Measurements from ENCODE around the gene ITGA7.
A peak's percentile ranks its signal among the peaks of the same experiment; 100 is the strongest.

The ITGA7 gene

DNA sequence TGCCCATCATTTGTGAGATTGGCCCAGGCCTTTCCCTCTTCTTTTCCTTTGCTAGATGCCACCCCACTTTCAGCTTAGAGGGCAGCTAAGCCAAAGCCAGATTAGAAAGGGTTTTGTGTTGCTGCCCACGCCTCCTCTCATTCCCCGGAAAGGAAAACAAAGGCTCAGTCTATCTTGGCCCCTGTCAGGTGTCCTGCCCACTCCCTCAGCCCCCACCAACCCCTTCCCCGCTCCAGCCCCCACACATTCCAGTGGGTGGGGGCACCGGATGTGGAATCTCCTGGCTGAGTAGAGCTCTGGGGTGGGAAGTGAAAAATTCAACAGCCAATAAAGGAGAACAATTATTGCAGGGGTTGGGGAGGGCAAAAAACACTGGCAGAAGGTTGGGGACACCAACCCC is 10.3 kb upstream of the ITGA7 start:
- no peak for DNase-seq

- no peak for DNase-seq
Measured at GRCh38 chr12:55717011-55718007, 9.6 kb upstream of the ITGA7 start.

- DNase-seq = no peak
Measured at GRCh38 chr12:55716582-55716957, 8.9 kb upstream of the ITGA7 start.

DNA sequence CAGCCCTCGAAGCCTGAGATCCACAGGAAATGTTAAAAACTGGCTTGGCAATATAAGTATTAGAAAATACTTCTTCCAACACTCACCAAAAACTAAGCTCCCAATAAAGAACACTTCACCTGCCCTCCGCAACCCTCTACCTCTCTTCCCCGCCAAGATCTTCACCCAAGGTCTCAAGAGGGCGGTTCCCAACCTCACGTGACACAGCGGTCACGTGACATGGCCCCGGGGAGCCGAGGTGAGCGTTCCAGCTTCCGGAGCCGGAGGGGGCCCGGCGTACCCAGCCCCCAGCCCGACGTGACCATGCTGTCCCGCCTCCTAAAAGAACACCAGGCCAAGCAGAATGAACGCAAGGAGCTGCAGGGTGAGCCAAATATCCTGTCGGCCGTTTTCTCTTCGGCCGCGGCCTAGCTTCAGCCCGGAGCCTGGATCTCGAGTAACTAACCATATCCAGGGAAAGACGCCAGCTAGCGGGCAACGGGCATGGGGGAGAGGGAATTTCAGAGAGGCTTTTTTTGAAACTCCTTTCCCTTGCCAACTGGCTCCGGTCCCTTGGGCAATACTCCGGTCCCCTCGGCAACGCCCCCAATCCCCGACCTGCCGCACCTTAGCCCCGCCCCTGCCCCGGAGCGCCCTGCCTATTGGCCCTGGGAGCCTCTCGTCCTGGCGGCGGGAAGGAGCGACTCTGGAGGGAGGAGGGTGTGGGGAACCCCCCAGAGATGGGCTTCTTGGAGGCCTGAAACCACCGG is 8.3 kb upstream of the ITGA7 start, which contains the start of gene BLOC1S1:
Gene BLOC1S1, plus strand, starts transcription at position 214 of the 749 bp plus-strand sequence. Its CDS starts 6 bp downstream, at position 220.
- peak; percentile 90 to 93 for DNase-seq

GRCh38 chr12:55715169-55715764 is 7.6 kb upstream of the ITGA7 start:
- DNase-seq = no peak

DNA sequence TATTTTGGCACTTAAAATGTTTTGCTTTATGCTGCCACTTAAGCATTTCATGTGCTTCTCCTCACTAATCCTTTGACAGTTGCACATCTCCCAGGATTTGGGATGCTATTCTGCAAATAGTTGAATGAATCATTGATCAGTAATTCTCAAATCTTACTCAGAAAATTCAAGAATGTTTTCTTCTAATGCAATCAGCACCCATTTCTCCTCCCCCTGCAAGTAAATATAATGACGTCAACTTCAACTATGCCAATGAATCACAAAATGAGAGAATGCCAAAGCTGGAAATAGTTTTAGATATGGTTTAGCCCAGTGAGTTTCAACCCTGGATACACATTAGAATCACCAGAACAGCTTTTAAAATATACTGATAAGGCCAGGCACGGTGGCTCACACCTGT is 6.0 kb upstream of the ITGA7 start:
- DNase-seq = no peak

DNA sequence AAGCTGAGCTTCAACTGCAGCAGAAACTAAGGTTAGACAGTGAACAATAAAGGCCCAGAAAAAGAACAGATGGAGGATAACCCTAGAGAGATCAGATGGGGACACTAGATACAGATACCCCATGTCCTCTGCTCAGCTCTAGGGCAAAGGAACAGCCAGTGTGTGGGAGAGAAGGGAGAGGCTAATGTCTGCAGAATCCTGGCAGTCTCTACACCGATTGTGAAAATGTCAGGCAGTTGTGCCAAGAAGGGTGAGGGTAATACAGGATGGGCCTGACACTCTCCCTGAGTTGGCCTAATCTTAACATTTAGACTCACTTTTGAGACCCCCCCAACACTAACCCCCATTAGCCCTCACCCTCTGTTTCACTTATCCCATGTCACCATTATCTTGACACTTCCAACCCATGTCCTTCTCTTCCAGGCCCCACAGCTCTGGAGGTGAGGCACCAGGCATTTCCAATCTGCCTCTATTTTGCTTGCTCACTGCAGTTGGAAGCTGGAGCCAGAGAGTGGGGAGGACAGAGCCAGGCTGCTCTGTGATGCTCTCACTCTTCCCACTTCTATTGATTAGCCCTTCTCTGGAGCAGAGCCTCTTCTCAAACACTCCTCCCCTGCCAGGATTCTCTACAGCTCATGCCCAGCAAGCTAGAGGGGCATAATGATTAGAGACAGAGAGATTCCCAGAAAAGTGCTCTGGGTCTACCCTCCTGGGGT is 5.2 kb upstream of the ITGA7 start:
- DNase-seq = no peak

GRCh38 chr12:55711786-55712553 is 4.3 kb upstream of the ITGA7 start:
- no peak for DNase-seq

GRCh38 chr12:55708695-55709233 is 1.1 kb upstream of the ITGA7 start:
- no peak for DNase-seq

DNA sequence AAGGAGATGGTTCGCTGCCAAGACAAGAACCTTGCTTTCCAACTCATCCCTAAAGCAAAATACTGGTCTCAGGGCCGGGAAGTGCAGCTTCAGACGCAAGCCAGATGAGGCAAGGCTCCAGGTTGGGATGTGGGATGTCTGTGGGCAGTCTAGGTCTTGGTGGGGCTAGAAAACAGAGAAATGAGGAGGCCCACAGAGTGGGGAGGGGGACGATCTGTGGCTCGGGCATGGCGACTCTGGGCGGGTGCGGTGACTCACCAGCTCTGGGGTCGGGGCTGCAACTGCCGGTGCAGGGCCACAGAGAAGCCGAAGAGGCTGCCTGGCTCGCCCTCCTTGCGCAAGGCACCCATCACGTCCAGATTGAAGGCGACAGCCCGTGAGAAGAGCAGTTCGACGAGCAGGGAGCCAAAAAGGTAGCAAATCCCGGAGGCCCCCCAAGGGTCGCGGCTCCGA is 459 bp downstream of the ITGA7 start:
- DNase-seq = no peak

DNA sequence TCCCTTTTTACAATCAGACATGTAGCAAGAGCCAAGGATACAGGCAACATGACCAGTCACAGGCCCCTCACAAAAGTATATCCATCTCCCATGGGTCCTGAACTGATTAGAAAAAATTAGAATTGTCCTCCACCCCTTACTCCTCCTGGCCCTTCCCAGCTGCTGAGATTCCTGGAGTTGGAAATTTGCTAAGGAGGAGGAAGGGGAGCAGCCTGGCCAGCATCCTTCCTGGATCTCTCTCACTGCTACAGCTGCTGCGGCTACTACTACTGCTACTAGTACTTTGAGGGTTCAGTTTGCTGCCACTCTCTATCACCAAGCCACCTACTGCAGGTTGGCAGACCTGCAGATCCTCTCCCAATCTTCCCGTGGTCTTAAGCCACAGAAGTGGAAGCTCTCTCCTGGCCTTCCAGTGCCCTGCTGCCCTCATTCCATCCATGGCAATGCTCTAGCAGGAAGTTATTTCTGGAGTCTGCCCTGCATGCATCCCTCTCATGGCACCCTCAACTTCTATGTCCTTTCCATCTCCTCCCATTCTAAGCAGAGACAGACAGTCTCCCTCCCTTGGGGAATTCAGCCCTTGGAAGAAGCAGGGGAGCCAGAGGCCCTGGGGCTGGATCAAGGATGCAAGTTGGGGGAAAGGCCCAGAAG is 1.0 kb downstream of the ITGA7 start:
- no peak for DNase-seq

- DNase-seq = peak in 1 of 2 experiments; percentile 13
Measured at GRCh38 chr12:55705782-55706402, 1.8 kb downstream of the ITGA7 start.

DNA sequence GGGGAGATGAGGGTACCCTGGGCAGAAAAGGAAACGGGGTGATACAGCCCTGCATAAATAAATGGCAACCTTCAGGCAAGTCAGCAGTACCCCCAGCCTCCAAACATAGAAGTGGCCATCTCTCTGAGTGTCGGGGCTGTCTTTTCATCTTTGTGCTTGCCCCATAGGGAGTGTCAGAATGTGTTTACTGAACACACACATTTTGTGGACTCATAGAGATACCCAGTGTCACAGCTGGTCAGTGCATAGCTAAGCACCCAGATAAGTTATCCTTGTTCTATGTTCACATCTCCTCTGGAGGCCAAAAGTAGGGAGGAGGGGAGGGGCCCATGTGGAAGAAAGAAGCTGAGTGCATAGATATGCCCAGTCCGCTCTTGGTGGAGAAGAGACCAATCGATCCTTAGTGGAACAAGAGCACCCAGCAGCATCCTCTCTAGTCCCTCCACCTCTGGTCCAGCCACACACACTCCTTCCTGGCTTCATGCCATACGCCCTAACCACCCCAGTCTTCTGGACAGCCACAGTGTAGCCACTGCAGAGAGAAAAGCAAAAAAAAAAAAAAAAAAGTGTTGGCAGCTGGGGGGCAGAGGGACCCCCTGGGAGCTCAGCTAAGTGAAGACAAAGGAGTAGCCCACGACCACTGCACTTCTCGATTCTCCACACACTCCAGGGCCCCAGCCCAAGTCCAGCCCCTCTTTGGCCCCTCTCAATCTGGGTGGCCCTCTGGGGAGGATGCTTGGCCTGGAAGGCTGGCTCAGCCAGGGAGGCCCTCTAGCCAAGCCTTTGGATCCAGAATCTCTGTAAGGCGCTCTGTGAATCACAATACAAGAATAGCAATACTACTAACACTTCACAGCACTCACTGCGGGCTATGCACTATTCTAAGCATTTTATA is 2.6 kb downstream of the ITGA7 start:
- no peak for DNase-seq

GRCh38 chr12:55703901-55704761 is 3.6 kb downstream of the ITGA7 start:
- DNase-seq = peak; percentile 20 to 27

DNA sequence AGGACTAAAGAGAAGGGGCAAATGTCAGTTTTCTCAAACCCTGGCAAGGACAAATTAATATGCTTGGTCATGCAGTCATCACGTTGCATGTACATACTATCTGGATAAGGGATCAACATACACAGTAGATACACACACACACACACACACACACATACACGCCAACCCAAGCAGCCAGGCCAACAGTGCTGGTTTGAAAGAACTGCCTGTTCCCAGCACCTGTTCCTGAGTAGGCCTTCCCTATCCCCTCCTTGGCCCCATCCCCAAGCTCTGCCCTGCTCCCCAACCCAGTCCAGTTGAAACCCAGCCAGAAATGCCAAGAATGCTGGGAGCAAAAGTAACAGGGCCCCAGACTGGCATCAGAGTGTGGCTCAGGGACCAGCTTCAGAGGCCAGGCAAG is 4.4 kb downstream of the ITGA7 start:
- DNase-seq = no peak

- no peak for DNase-seq
Measured at GRCh38 chr12:55702861-55703260, 4.8 kb downstream of the ITGA7 start.

DNA sequence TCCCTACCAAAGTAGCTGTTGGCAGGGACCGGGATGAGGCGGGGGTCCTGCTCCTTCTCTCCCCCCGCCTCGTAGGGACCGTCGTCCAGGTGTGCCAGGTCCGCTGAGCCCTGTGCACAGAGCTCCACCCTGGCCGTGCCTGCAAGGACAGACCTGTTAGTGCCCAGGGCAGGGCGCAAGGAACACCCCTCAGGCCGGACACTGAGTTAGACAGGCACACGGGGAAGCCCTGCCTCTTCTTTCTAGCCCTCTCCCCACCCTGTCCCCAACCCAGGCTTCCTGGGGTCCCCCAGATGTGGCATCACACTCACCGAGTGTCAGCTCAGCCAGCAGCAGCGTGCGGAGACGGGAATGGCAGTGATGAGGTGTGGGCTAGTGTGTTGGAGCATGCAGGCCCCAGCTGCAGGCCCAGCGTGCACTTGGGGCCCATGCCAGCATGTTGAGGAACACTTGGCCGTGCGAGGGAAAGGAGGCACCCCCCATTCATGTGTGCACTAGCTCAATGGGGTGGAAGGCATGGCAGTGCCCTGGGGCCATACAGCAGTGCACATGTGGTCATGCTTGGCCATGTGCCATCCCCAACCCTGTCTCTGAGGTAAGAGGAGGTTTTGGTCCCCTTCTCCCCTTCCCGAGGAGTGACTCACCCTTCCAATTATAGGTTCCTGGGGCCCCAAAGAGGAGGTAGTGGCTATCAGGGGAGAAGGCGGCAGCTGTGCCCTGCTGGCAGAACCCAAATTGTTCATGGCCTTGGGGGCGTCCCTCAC is 7.3 kb downstream of the ITGA7 start:
- no peak for DNase-seq

All from SHP77 (cell line).